Neural cell (in vitro differentiated cells): ENCODE results near the gene SMPD2.

Experiments used
- CTCF ChIP-seq: fragments of 450-650 bp; IDR thresholded peaks from 2 replicates; pipeline ENCODE4 v1.5.1; 2014; ENCODE audit warnings: antibody characterized with exemption, mild to moderate bottlenecking, moderate library complexity; ENCODE audit not compliant: poor library complexity, severe bottlenecking
- REST ChIP-seq: IDR thresholded peaks from 2 replicates; pipeline ENCODE4 v1.6.1; 2012; ENCODE audit warnings: borderline replicate concordance
- TAF1 ChIP-seq: IDR thresholded peaks from 2 replicates; pipeline ENCODE4 v1.6.1; 2012; ENCODE audit warnings: low read depth

GRCh38 chr6:109456710-109457561, 16.4 kb downstream of the SMPD2 start:
- TF ChIP-seq CTCF (no peak), REST (no peak), TAF1 (no peak)
